Esophagus squamous epithelium (tissue), 5 donors: ENCODE results near the gene FOSL2. TPM values are rescaled to one million over a fixed set of nuclear protein-coding genes. Genes with fewer than 3 reads are reported as not detected.

Experiments used
- DNase-seq: peaks from one replicate; lab custom pipeline; 2025; lab: John Stamatoyannopoulos, UW
- H3K27ac ChIP-seq, 4 donors: fragments of 200-600 bp; sonication (generic); one replicate each; pipeline ENCODE4 v1.5.1; 2016 to 2019; ENCODE audit warnings: mild to moderate bottlenecking in 1 of 4
- H3K27me3 ChIP-seq, 4 donors: fragments of 200-600 bp; sonication (generic); 1 replicate in 3 of 4; 2 replicates in 1 of 4; pipeline versions ENCODE4 v1.5.1 to v1.6.0; 2017 to 2021; ENCODE audit warnings: antibody characterized with exemption in 1 of 4
- H3K36me3 ChIP-seq, 3 donors: fragments of 200-600 bp; sonication (generic); one replicate each; pipeline ENCODE4 v1.5.1; 2016 to 2019
- H3K4me1 ChIP-seq, 3 donors: fragments of 200-600 bp; sonication (generic); one replicate each; pipeline ENCODE4 v1.5.1; 2017 to 2019
- H3K4me3 ChIP-seq, 4 donors: fragments of 200-600 bp; sonication (generic); 1 replicate in 3 of 4; 2 replicates in 1 of 4; pipeline ENCODE4 v1.5.1; 2016 to 2019; ENCODE audit warnings: mild to moderate bottlenecking in 2 of 4, moderate library complexity in 1 of 4
- H3K9me3 ChIP-seq, 3 donors: fragments of 200-600 bp; sonication (generic); one replicate each; pipeline ENCODE4 v1.5.1; 2016 to 2019
- CTCF ChIP-seq, 6 experiments: fragments of 450-650 bp in 4 of 6; fragments of 200-600 bp in 2 of 6; sonication (generic) in 2 of 6; IDR thresholded peaks; one replicate each; pipeline ENCODE4 v1.5.1; 2016 to 2019; ENCODE audit warnings: antibody characterized with exemption in 6 of 6, mild to moderate bottlenecking in 4 of 6, moderate library complexity in 4 of 6
- POLR2A ChIP-seq, 4 donors: fragments of 450-650 bp; IDR thresholded peaks; one replicate each; pipeline ENCODE4 v1.6.1; 2017; ENCODE audit warnings: antibody characterized with exemption in 4 of 4, mild to moderate bottlenecking in 4 of 4, moderate library complexity in 3 of 4
- WGBS, 2 donors: methylation state at CpG; one replicate each; pipeline ENCODE4 v1.1.5; 2018; 5-methylcytosine and 5-hydroxymethylcytosine counted together
- intact Hi-C: fragments of 100-400 bp; cut with DNase I; formaldehyde crosslinking; loops from one replicate; pipeline ENCODE4 v1.15.0; 2022
- total RNA-seq, 4 donors: library from RNA; depleted of rRNA; stranded (reverse); fragments of >200 nt; gene quantifications; one replicate each; pipeline ENCODE4 v1.1.0, GENCODE V29; 2016
- donor health status: DM: yes; HTN: yes; CAD: no.

Gene FOSL2
- total RNA-seq, 4 donors from 2014 or later = 100 to 234 (median 144) TPM

GRCh38 chr2:28399289-28399688 lies 6.6 kb downstream of the FOSL2 start:
- Histone ChIP-seq H3K36me3 (peaks cover 21 to 79% (median 34%) of the 10 kb centered on the region in 3 donors), H3K4me3 (peak overlapping the region; percentile 8 to 98 (median 90)), H3K9me3 (no peaks in the 10 kb centered on the region), H3K27me3 (no peaks in the 10 kb centered on the region), H3K4me1 (peaks cover 37 to 81% (median 66%) of the 10 kb centered on the region in 3 donors), H3K27ac (peak overlapping the region; percentile 87 to 100 (median 100))
- WGBS, 2 donors = 55 to 80% methylated on average over 4 to 7 of the region's 11 CpGs
- intact Hi-C loops = loop anchor here (10.0 kb wide), 2 partner anchors 444 to 684 kb away; no protein-coding TSS in a partner anchor
- TF ChIP-seq CTCF (IDR thresholded peaks at IDR 0.05) = no peak
- no peak for TF ChIP-seq POLR2A (IDR thresholded peaks at IDR 0.05)
- DNase-seq = no peak

GRCh38 chr2:28399956-28400355 lies 7.3 kb downstream of the FOSL2 start:
- Histone ChIP-seq H3K36me3 (peaks cover 28 to 80% (median 41%) of the 10 kb centered on the region in 3 donors), H3K9me3 (no peaks in the 10 kb centered on the region), H3K4me1 (peaks cover 39 to 87% (median 73%) of the 10 kb centered on the region in 3 donors), H3K27me3 (no peaks in the 10 kb centered on the region), H3K4me3 (peak overlapping the region; percentile 8 to 98 (median 58)), H3K27ac (peak overlapping the region; percentile 87 to 100 (median 100))
- DNase-seq = no peak
- intact Hi-C loops = loop anchor here (10.0 kb wide), 3 partner anchors 445 to 685 kb away; no protein-coding TSS in a partner anchor
- TF ChIP-seq CTCF (IDR thresholded peaks at IDR 0.05) (no peak), POLR2A (IDR thresholded peaks at IDR 0.05) (no peak)
- 14 to 28% methylated on average over 5 to 6 of the region's 6 CpGs for WGBS, 2 donors

- Histone ChIP-seq H3K27me3 (no peaks in the 10 kb centered on the region), H3K36me3 (peaks cover 32 to 80% (median 46%) of the 10 kb centered on the region in 3 donors), H3K4me1 (peaks cover 44 to 92% (median 77%) of the 10 kb centered on the region in 3 donors), H3K27ac (peak overlapping the region; percentile 38 to 100 (median 94)), H3K9me3 (no peaks in the 10 kb centered on the region), H3K4me3 (peak overlapping the region in 3 of 4 donors; percentile 18 to 98 (median 97))
- TF ChIP-seq CTCF (IDR thresholded peaks at IDR 0.05) = peak in 1 of 6 experiments; percentile 11
- TF ChIP-seq POLR2A (IDR thresholded peaks at IDR 0.05) = no peak
- WGBS, 2 donors = 30 to 41% methylated on average over 5 to 7 of the region's 8 CpGs
- intact Hi-C loops = loop anchor here (10.0 kb wide), 1 partner anchor 646 kb away; no protein-coding TSS in a partner anchor
- no peak for DNase-seq
These were observed 7.8 kb downstream of the FOSL2 start for GRCh38 chr2:28400419-28400818.

GRCh38 chr2:28400921-28401320 lies 8.3 kb downstream of the FOSL2 start:
- TF ChIP-seq POLR2A (IDR thresholded peaks at IDR 0.05) (no peak), CTCF (IDR thresholded peaks at IDR 0.05) (no peak)
- intact Hi-C loops = loop anchor here (10.0 kb wide), 1 partner anchor 646 kb away; no protein-coding TSS in a partner anchor
- Histone ChIP-seq H3K4me1 (peaks cover 49 to 95% (median 82%) of the 10 kb centered on the region in 3 donors), H3K27me3 (no peaks in the 10 kb centered on the region), H3K36me3 (peaks cover 36 to 83% (median 51%) of the 10 kb centered on the region in 3 donors), H3K4me3 (peak overlapping the region in 3 of 4 donors; percentile 3 to 98 (median 97)), H3K27ac (peak overlapping the region; percentile 38 to 100 (median 94)), H3K9me3 (no peaks in the 10 kb centered on the region)
- DNase-seq = no peak
- WGBS, 2 donors = 81 to 100% methylated on average over 1 of the region's 1 CpG

- Histone ChIP-seq H3K9me3 (no peaks in the 10 kb centered on the region), H3K36me3 (peaks cover 41 to 88% (median 56%) of the 10 kb centered on the region in 3 donors), H3K4me1 (peaks cover 54 to 97% (median 87%) of the 10 kb centered on the region in 3 donors), H3K4me3 (peak overlapping the region in 2 of 4 donors; percentile 97 to 98), H3K27ac (peak overlapping the region; percentile 38 to 100 (median 94)), H3K27me3 (no peaks in the 10 kb centered on the region)
- 52 to 59% methylated on average over 4 of the region's 4 CpGs for WGBS, 2 donors
- intact Hi-C loops = loop anchor here (10.0 kb wide), 1 partner anchor 647 kb away; no protein-coding TSS in a partner anchor
- TF ChIP-seq CTCF (IDR thresholded peaks at IDR 0.05) = no peak
- no peak for DNase-seq
These were observed 8.8 kb downstream of the FOSL2 start for GRCh38 chr2:28401411-28401810.
